Mucosa of stomach (tissue), 1 donor: ENCODE measurements around the gene SLC25A13.
"Not testable (repeated sequence)": the region's sequence is repeated elsewhere in the genome, so short reads cannot be mapped to it uniquely, and the experiment has no call there.

ENCODE experiments used
- H3K27me3 ChIP-seq: one replicate; pipeline ENCODE4 v1.7.0; 2013; ENCODE audit warnings: mild to moderate bottlenecking, low read length; ENCODE audit not compliant: control insufficient read depth, insufficient read depth
- H3K36me3 ChIP-seq: one replicate; pipeline ENCODE4 v1.7.0; 2013; ENCODE audit warnings: low read length; ENCODE audit not compliant: control insufficient read depth, insufficient read depth
- H3K4me1 ChIP-seq: one replicate; pipeline ENCODE4 v1.7.0; 2013; ENCODE audit warnings: mild to moderate bottlenecking, low read length; ENCODE audit not compliant: control insufficient read depth, insufficient read depth
- H3K4me3 ChIP-seq: one replicate; pipeline ENCODE4 v1.7.0; 2013; ENCODE audit warnings: low read length
- H3K9ac ChIP-seq: one replicate; pipeline ENCODE4 v1.7.0; 2013; ENCODE audit warnings: mild to moderate bottlenecking, low read length, moderate library complexity
- H3K9me3 ChIP-seq: one replicate; pipeline ENCODE4 v1.7.0; 2013; ENCODE audit warnings: mild to moderate bottlenecking, low read length, moderate library complexity; ENCODE audit not compliant: control insufficient read depth
- donor health status: Pancreatic carcinoma.

SLC25A13 gene

DNA sequence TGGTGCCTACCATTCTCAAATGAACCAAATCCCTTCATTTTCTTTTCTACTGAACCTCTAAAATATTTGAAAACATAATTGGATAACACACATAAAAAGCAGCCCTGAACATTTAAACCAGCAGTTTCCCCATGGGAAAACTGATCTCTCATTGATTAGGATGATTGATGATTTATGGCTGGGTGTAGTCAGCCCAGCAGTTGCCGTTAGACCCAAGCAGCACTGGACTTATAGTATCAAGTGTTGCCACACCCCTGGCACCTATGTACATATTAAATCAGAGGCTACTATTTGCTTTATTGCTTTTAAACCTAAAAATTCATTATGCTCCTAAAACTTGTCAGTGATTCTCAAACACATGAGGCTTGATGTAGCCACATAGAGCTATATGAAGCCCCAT lies 20.2 kb upstream of the SLC25A13 start:
- Histone ChIP-seq H3K27me3 (no peaks in the 10 kb centered on the region), H3K9me3 (no peaks in the 10 kb centered on the region), H3K4me3 (no peak overlapping the region), H3K36me3 (no peaks in the 10 kb centered on the region), H3K9ac (no peak overlapping the region), H3K4me1 (no peaks in the 10 kb centered on the region)

DNA sequence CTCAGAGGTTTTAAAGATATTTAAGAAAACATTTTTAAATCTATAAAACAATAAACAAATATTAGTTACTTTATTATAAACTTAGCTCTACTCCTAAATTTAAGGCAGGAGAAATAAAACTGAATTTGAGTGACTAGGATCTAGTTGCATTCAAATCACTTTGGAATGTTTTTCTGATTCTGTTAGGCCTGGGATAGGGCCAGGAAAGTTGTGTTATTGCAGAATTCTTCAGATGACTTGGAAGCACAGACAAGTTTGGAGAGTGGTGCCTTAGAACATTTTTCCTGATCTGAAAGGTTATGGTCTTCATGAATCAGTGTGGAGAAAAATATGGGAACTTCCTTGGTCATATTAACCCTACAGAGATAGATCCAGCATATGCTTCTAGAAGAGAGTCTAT lies 15.6 kb upstream of the SLC25A13 start:
- no peak overlapping the region for H3K4me3 ChIP-seq
- no peaks in the 10 kb centered on the region for H3K36me3 ChIP-seq
- H3K9ac ChIP-seq: no peak overlapping the region
- no peaks in the 10 kb centered on the region for H3K9me3 ChIP-seq
- H3K4me1 ChIP-seq: no peaks in the 10 kb centered on the region
- H3K27me3 ChIP-seq: no peaks in the 10 kb centered on the region

DNA sequence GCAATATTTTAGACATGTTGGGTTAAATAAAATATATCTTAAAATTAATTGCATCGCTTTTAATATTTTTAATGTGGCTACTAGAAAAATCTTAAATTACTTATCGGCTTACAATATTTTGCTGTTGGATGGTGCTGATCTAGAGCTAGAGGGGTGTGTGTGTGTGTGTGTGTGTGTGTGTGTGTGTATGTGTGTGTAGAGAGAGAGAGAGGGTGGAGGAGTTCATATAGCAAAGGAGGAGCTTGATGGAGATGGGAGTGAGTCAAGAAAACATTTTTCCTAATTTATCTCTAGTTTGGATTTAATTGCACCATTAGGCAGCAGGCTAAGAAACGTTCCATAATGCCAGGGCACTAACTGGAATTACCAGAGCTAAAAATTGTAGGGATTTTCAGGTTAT lies 10.4 kb upstream of the SLC25A13 start:
- H3K27me3 ChIP-seq: no peaks in the 10 kb centered on the region
- H3K9ac ChIP-seq: no peak overlapping the region

DNA sequence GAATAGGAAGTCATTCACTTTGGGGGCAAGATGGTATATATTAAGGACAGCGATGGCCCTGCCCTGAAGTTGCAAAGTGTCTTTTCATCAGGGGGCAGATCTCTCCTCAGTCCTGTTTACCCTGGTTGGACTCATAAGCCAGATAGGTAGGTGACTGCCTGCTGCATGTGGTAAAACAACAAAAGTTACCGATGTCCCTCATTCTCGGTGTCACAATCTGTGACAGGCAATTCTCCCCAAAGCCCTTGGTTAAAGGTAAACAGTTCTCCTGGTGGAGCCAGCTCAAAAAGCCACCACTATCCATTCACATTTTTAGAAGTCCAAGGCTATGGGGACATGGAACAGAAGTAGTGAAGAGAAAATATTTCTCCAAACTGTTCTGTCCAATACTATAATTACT lies 9.9 kb upstream of the SLC25A13 start:
- H3K9me3 ChIP-seq: no peaks in the 10 kb centered on the region
- peaks cover 24% of the 10 kb centered on the region for H3K4me1 ChIP-seq
- no peaks in the 10 kb centered on the region for H3K27me3 ChIP-seq
- no peaks in the 10 kb centered on the region for H3K36me3 ChIP-seq
- no peak overlapping the region for H3K9ac ChIP-seq
- H3K4me3 ChIP-seq: no peak overlapping the region

More for the DNA sequence above, 10.4 kb upstream of the SLC25A13 start:
- H3K4me3 ChIP-seq: no peak overlapping the region
- no peaks in the 10 kb centered on the region for H3K9me3 ChIP-seq
- H3K4me1 ChIP-seq: peaks cover 19% of the 10 kb centered on the region
- no peaks in the 10 kb centered on the region for H3K36me3 ChIP-seq

DNA sequence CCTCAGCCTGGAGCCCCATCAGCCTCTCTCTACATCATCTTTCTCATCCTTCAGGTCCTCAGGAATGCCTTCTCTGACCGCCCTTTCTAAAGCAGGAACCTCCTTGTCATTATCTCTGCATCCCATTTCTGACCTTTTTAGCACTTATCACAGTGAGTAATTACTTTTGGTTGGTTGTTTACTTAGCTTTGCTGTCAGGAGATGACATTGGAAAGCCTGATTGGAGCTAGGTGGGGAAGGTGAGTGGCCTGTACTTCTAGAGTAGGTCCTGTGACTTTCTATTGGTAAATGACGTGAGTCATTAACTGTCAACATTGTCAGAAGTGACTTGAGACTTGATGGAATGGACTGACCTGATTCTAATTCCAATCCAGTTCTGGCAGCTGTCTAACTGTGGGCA lies 9.3 kb upstream of the SLC25A13 start:
- H3K4me3 ChIP-seq: no peak overlapping the region
- peaks cover 24% of the 10 kb centered on the region for H3K4me1 ChIP-seq
- no peaks in the 10 kb centered on the region for H3K36me3 ChIP-seq
- H3K27me3 ChIP-seq: no peaks in the 10 kb centered on the region
- no peaks in the 10 kb centered on the region for H3K9me3 ChIP-seq
- no peak overlapping the region for H3K9ac ChIP-seq

DNA sequence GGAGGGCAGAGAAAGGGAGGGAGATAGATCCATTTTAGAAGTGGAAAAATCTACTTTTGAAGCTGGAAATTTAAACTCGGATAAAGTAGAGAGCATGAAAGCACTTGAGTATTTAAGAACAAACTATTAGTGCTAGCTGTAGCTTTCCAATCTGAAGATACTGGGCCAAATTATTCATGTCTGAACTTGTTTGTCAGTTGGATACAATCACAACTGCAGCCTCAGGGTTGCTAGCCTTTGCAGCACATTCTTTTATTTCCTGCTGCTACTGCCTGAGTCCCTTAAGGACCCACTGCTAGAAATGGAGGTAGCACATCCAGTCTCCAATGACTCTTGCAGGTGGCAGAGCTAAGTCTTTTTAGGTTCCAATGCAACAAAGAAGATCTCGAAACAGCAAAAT lies 8.3 kb upstream of the SLC25A13 start:
- H3K4me1 ChIP-seq: peaks cover 24% of the 10 kb centered on the region
- H3K9me3 ChIP-seq: no peaks in the 10 kb centered on the region
- no peak overlapping the region for H3K4me3 ChIP-seq
- no peaks in the 10 kb centered on the region for H3K27me3 ChIP-seq
- no peak overlapping the region for H3K9ac ChIP-seq
- H3K36me3 ChIP-seq: no peaks in the 10 kb centered on the region

DNA sequence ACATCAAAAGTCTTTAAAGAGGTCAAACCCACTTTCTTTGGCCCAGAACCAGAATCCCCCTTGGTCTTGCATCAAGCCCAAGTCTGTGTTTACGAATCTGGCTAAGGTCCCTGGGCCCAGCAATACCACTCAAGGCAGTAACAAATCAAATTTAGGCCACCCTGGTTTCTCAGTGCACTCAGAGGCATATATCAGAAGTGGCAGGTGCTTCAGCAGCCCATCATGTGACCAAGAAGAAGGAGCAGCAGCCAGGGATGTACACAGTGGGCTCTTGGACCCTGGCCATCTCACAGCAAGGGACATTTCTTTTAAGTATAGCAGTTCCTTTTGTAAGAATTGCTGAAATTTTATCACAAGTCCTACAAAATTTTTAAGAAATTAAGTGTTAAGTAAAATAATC lies 7.3 kb upstream of the SLC25A13 start:
- no peak overlapping the region for H3K4me3 ChIP-seq
- H3K9me3 ChIP-seq: no peaks in the 10 kb centered on the region
- peaks cover 24% of the 10 kb centered on the region for H3K4me1 ChIP-seq
- H3K36me3 ChIP-seq: no peaks in the 10 kb centered on the region
- H3K27me3 ChIP-seq: no peaks in the 10 kb centered on the region
- H3K9ac ChIP-seq: no peak overlapping the region

DNA sequence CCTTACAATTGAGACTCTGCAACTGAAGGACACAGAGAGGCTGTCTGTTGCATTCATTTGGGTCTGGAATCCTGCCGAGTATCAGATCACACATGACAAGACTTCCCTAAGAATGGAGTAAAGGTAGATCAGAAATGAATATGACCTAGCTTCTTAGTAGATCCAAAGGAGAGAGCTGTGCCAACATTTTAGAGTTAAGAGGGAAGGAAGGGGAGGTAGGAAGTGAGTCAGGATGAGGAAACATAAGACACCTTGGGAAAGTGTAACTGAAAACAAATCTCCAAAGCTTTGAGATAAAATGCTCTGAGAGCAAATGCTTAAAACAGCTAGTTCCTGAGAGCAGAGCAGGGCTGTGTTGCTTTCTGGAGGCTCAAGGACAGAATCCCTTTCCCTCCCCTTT lies 6.1 kb upstream of the SLC25A13 start:
- Histone ChIP-seq H3K36me3 (no peaks in the 10 kb centered on the region), H3K27me3 (no peaks in the 10 kb centered on the region), H3K4me1 (peaks cover 24% of the 10 kb centered on the region), H3K4me3 (no peak overlapping the region), H3K9ac (no peak overlapping the region), H3K9me3 (no peaks in the 10 kb centered on the region)

DNA sequence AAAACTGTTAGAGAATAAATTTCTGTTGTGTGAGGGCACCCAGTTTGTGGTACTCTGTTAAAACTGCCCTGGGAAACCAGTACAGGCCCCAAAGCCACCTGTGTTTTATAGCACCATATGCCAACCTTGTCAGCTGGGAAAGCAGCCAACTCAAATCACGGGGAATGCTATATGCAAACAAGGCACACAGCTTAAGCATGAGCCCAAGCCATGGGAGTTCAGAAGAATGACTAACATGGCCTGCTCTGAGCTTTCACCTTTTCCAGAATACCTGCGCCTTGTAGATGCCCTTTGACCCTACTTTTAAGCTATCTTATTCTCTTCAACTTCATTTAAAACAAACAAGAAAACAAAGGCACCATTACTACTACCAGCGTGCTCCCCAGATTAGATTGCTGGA lies 5.5 kb upstream of the SLC25A13 start:
- Histone ChIP-seq H3K9me3 (no peaks in the 10 kb centered on the region), H3K9ac (no peak overlapping the region), H3K4me1 (peaks cover 26% of the 10 kb centered on the region), H3K4me3 (no peak overlapping the region), H3K27me3 (no peaks in the 10 kb centered on the region), H3K36me3 (no peaks in the 10 kb centered on the region)

DNA sequence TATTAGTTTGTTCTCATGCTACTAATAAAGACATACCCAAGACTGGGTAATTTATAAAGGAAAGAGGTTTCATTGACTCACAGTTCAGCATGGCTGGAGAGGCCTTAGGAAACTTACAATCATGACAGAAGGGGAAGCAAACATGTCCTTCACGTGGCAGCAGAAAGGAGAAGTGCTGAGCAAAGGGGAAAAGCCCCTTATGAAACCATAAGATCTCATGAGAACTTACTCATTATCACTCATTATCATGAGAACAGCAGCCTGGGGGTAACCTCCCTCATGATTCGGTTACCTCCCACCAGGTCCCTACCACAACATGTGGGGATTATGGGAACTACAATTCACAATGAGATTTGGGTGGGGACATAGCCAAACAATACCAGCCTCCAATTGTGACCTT lies 4.9 kb upstream of the SLC25A13 start:
- not testable (repeated sequence) for H3K9ac ChIP-seq, H3K27me3 ChIP-seq, H3K4me3 ChIP-seq, H3K9me3 ChIP-seq, H3K36me3 ChIP-seq
- H3K4me1 ChIP-seq: peaks cover 30% of the 10 kb centered on the region

DNA sequence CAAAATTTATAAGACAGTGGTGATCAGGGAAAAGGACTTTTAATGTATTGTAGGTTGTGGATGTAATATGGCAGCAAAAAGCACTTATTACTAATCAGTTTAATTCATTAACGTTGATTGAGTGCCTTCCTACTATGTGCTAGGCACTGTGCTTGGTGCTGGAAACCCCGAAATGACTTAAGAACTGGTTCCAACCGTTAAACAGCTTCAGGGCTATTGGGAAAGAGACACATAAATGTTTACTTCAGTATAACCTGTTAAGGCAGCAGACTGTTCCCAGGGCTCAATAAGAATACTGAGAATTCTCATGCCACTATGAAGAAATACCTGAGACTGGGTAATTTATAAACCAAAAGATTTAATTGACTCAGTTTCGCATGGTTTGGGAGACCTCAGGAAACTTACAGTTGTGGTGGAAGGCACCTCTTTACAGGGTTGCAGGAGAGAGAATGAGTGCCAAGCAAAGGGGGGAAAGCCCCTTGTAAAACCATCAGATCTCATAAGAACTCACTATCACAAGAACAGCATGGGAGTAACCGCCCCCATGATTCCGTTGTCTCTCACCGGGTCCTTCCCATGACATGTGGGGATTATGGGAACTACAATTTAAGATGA lies 1.1 kb upstream of the SLC25A13 start:
- H3K4me3 ChIP-seq: no peak overlapping the region
- H3K27me3 ChIP-seq: no peaks in the 10 kb centered on the region
- no peaks in the 10 kb centered on the region for H3K36me3 ChIP-seq
- no peak overlapping the region for H3K9ac ChIP-seq
- no peaks in the 10 kb centered on the region for H3K9me3 ChIP-seq
- H3K4me1 ChIP-seq: peaks cover 29% of the 10 kb centered on the region

DNA sequence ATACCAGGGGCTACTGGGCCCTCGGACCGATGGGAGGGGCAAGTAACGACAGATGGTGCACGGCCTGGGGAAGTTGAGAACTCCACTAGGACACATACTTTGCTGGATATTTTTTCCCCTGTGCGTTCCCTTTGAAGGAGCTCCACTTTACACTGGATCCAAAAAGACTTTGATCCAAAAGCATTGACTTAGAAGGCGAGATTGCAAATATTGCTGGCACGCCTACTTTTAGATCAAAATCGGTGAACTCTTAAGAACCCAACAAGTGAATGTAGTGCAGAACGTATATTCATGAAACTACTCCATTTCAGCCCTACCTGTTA lies 436 bp upstream of the SLC25A13 start:
- Histone ChIP-seq H3K4me3 (peak overlapping the region; percentile 83), H3K9ac (peak overlapping the region; percentile 52), H3K36me3 (no peaks in the 10 kb centered on the region), H3K27me3 (no peaks in the 10 kb centered on the region), H3K9me3 (no peaks in the 10 kb centered on the region), H3K4me1 (peaks cover 25% of the 10 kb centered on the region)

DNA sequence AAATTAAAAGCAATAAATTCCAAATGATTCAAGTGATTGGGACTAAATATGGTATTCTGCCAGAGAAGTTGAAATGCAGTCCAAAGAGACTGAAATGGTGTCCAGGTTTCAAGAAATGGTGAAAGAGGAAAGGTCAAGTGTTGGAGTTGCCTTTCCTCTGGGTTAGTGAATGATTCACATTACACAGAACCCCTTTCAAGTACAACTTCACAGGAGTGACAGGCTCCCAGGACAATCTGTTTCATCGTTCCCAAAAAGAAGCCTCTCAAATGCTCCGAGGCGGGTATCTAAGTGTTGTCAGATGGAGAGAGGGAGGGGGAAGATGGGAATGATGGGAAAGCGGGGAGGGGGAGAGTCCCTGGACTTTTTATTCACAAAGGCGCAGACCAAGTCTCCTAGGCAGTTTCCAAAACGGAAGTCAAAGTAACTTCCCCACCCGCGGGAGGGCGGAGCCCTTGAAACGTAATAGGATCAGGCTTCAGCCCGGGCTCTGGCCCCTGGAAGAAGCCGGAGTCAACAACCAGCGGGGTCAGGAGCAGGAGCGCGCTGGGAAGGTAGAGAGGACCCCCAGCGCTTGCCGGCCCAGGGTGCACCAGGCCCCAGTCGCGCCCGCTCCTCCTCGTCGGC lies 754 bp downstream of the SLC25A13 start:
- Histone ChIP-seq H3K9me3 (no peaks in the 10 kb centered on the region), H3K36me3 (no peaks in the 10 kb centered on the region), H3K9ac (peak overlapping the region; percentile 91), H3K27me3 (no peaks in the 10 kb centered on the region), H3K4me3 (peak overlapping the region; percentile 83), H3K4me1 (peaks cover 19% of the 10 kb centered on the region)
